Endodermal cell (in vitro differentiated cells): ENCODE measurements around the gene TMEM165. TPM values are rescaled to one million over a fixed set of nuclear protein-coding genes. Genes with fewer than 3 reads are reported as not detected.

Source experiments
- DNase-seq: peaks from one replicate; pipeline ENCODE4 v3.0.0-alpha.2; 2017
- H3K27ac ChIP-seq: 2 replicates; pipeline ENCODE4 v1.5.1; 2013; ENCODE audit warnings: mild to moderate bottlenecking, low read depth, low read length, moderate library complexity
- H3K27me3 ChIP-seq: 2 replicates; pipeline ENCODE4 v1.6.1; 2013; ENCODE audit warnings: mild to moderate bottlenecking, low read length, moderate library complexity; ENCODE audit not compliant: insufficient read depth, control insufficient read depth, poor library complexity, severe bottlenecking
- H3K36me3 ChIP-seq: 2 replicates; pipeline ENCODE4 v1.7.0; 2013; ENCODE audit warnings: mild to moderate bottlenecking, low read length, moderate library complexity; ENCODE audit not compliant: control insufficient read depth, insufficient read depth
- H3K4me1 ChIP-seq: one replicate; pipeline ENCODE4 v1.7.0; 2013; ENCODE audit warnings: low read length; ENCODE audit not compliant: control insufficient read depth, insufficient read depth
- H3K4me3 ChIP-seq: 2 replicates; pipeline ENCODE4 v1.5.1; 2013; ENCODE audit warnings: mild to moderate bottlenecking, low read length, moderate library complexity
- H3K9ac ChIP-seq: 2 replicates; pipeline ENCODE4 v1.6.1; 2013; ENCODE audit warnings: mild to moderate bottlenecking, low read length, moderate library complexity; ENCODE audit not compliant: poor library complexity, severe bottlenecking; ENCODE audit errors: extremely low read depth
- H3K9me3 ChIP-seq: 2 replicates; pipeline ENCODE4 v1.6.1; 2013; ENCODE audit warnings: mild to moderate bottlenecking, low read length, moderate library complexity; ENCODE audit not compliant: control insufficient read depth
- H3K27ac Mint-ChIP-seq: 2 replicates; pipeline ENCODE4 v1.8.0; 2020; ENCODE audit warnings: mixed read lengths
- H3K27me3 Mint-ChIP-seq: 2 replicates; pipeline ENCODE4 v1.8.0; 2021; ENCODE audit warnings: mild to moderate bottlenecking, mixed read lengths; ENCODE audit not compliant: insufficient read depth
- H3K36me3 Mint-ChIP-seq: 2 replicates; pipeline ENCODE4 v1.8.0; 2020; ENCODE audit warnings: low read depth, mixed read lengths
- H3K4me1 Mint-ChIP-seq: 2 replicates; pipeline ENCODE4 v1.8.0; 2020; ENCODE audit warnings: mixed read lengths
- H3K4me3 Mint-ChIP-seq: 2 replicates; pipeline ENCODE4 v1.8.0; 2020; ENCODE audit warnings: mild to moderate bottlenecking, moderate library complexity, mixed read lengths
- H3K9me3 Mint-ChIP-seq: 2 replicates; pipeline ENCODE4 v1.8.0; 2020; ENCODE audit warnings: mild to moderate bottlenecking, mixed read lengths
- CTCF ChIP-seq: fragments of 200-600 bp; sonication (generic); conservative IDR thresholded peaks from 2 replicates; pipeline ENCODE4 v1.5.0; 2021; ENCODE audit warnings: antibody characterized with exemption, mild to moderate bottlenecking
- WGBS, 2 experiments: methylation state at CpG; one replicate each; pipeline versions ENCODE4 v1.1.5 to v1.1.7; 2013; ENCODE audit warnings: missing lambda C conversion rate in 2 of 2, mixed read lengths in 1 of 2; ENCODE audit not compliant: insufficient coverage in 1 of 2, insufficient read length in 1 of 2; 5-methylcytosine and 5-hydroxymethylcytosine counted together
- long read RNA-seq, 4 experiments: library from polyadenylated mRNA in 2 of 4; library from RNA in 1 of 4; library from capped mRNA in 1 of 4; stranded (forward) in 3 of 4; unstranded in 1 of 4; transcript quantifications; one replicate each; pipeline ENCODE4 v2.0.0, GENCODE V29; 2020 to 2021; ENCODE audit warnings: inconsistent platforms in 1 of 4
- polyA plus RNA-seq, 2 experiments: library from polyadenylated mRNA; stranded (reverse); fragments of 50-300 nt; gene quantifications; one replicate each; pipeline ENCODE4 v1.2.3, GENCODE V29; 2013
- total RNA-seq, 2 donors: library from RNA; stranded (reverse); fragmentation: NEBNext Ultra II Directional in 1 of 2; extraction: Animal tissue kit (Norgen Biotek cat#: 25700) in 1 of 2; gene quantifications; 2 replicates in 1 of 2; 3 replicates in 1 of 2; pipeline ENCODE4 v1.2.1, GENCODE V29; 2021

Gene TMEM165
- 100 to 1,000 TPM in 1 of 2 donors, 10 to 100 TPM in 1; 90.5 to 100 TPM for total RNA-seq
- 48.5 TPM for polyA plus RNA-seq (2013, experiment 1 of 2)
- 43.1 TPM for polyA plus RNA-seq (2013, experiment 2 of 2)
- long read RNA-seq, experiment 1, transcript TMEM165-201 (6 exons, 1,928 nt): major isoform, 32 of 48 reads
- long read RNA-seq, experiment 1, partial matches to known transcripts: 7 of 48 reads
- long read RNA-seq, experiment 1, other reads (novel, unspliced or antisense): 4 of 48 reads
- long read RNA-seq, experiment 2, transcript TMEM165-201 (6 exons, 1,928 nt): major isoform, 75 of 98 reads
- long read RNA-seq, experiment 2, partial matches to known transcripts: 10 of 98 reads
- long read RNA-seq, experiment 2, other reads (novel, unspliced or antisense): 9 of 98 reads
- long read RNA-seq, experiment 3, transcript TMEM165-201 (6 exons, 1,928 nt): major isoform, 324 of 346 reads
- long read RNA-seq, experiment 3, partial matches to known transcripts: 7 of 346 reads
- long read RNA-seq, experiment 3, other reads (novel, unspliced or antisense): 13 of 346 reads
- long read RNA-seq, experiment 4, partial matches to known transcripts: 1 of 4 reads
- long read RNA-seq, experiment 4, other reads (novel, unspliced or antisense): 2 of 4 reads

GRCh38 chr4:55395529-55396307, at the start of gene TMEM165:
TMEM165 (plus strand) TSS chr4:55395957; CDS start chr4:55396190, 233 bp downstream.
- DNase-seq: peak; percentile 97
- H3K4me1 ChIP-seq: no peaks in the 10 kb centered on the region
- peak within 1 kb of the TSS; percentile 66 for H3K9ac ChIP-seq
- Mint-ChIP-seq H3K4me1 (peaks cover 25% of the 10 kb centered on the region), H3K9me3 (no peaks in the 10 kb centered on the region), H3K36me3 (peaks cover 9% of the 10 kb centered on the region), H3K27me3 (no peaks in the 10 kb centered on the region), H3K4me3 (peak within 1 kb of the TSS; percentile 87), H3K27ac (peak within 1 kb of the TSS; percentile 96)
- no peaks in the 10 kb centered on the region for H3K27me3 ChIP-seq
- peak within 1 kb of the TSS; percentile 82 for H3K27ac ChIP-seq
- H3K9me3 ChIP-seq: no peaks in the 10 kb centered on the region
- WGBS, 2 experiments: 0% methylated on average over 49 to 95 of the region's 95 CpGs
- TF ChIP-seq CTCF: no peak
- peaks cover 10% of the 10 kb centered on the region for H3K36me3 ChIP-seq
- H3K4me3 ChIP-seq: peak within 1 kb of the TSS; percentile 95

GRCh38 chr4:55345980-55346850, 49.5 kb upstream of the TMEM165 start, which contains the start of gene SRD5A3:
SRD5A3 (plus strand) TSS chr4:55346242; CDS start chr4:55346337, 95 bp downstream.
- no peaks in the 10 kb centered on the region for H3K36me3 ChIP-seq
- peak within 1 kb of the TSS; percentile 73 for H3K4me3 Mint-ChIP-seq
- no peaks in the 10 kb centered on the region for H3K27me3 ChIP-seq
- peak; percentile 98 for TF ChIP-seq CTCF
- H3K36me3 Mint-ChIP-seq: no peaks in the 10 kb centered on the region
- H3K9me3 Mint-ChIP-seq: no peaks in the 10 kb centered on the region
- 0 to 1% methylated on average over 43 to 95 of the region's 95 CpGs for WGBS, 2 experiments
- H3K4me3 ChIP-seq: peak within 1 kb of the TSS; percentile 84
- H3K27ac Mint-ChIP-seq: peak within 1 kb of the TSS; percentile 95
- peaks cover 15% of the 10 kb centered on the region for H3K4me1 Mint-ChIP-seq
- no peaks in the 10 kb centered on the region for H3K27me3 Mint-ChIP-seq
- peak; percentile 95 for DNase-seq
- peak within 1 kb of the TSS; percentile 66 for H3K9ac ChIP-seq
- H3K9me3 ChIP-seq: no peaks in the 10 kb centered on the region
- peaks cover 4% of the 10 kb centered on the region for H3K4me1 ChIP-seq
- H3K27ac ChIP-seq: peak within 1 kb of the TSS; percentile 79
